ENCODE measurements around the gene CDH5.
"Not testable (repeated sequence)": the region's sequence is repeated elsewhere in the genome, so short reads cannot be mapped to it uniquely, and the experiment has no call there.

Gene CDH5

GRCh38 chr16:66325717-66326376 lies 40.6 kb upstream of the CDH5 start:
- TF ChIP-seq CTCF (IDR thresholded peaks at IDR 0.05; ENCODE audit: low read depth, low read length): no peak
- no peak for DNase-seq (ENCODE audit: low read depth)
- H3K4me3 ChIP-seq (ENCODE audit: low read depth, low read length): no peak overlapping the region

GRCh38 chr16:66326991-66327513 lies 39.4 kb upstream of the CDH5 start:
- no peak overlapping the region for H3K4me3 ChIP-seq (ENCODE audit: low read depth, low read length)
- TF ChIP-seq CTCF (IDR thresholded peaks at IDR 0.05; ENCODE audit: low read depth, low read length) (no peak), MYC (IDR thresholded peaks at IDR 0.05; ENCODE audit: low read depth, low read length) (no peak), POLR2A (IDR thresholded peaks at IDR 0.05; ENCODE audit: extremely low read depth, insufficient read length) (no peak), MAX (IDR thresholded peaks at IDR 0.05; ENCODE audit: low read depth, low read length) (no peak)
- DNase-seq (ENCODE audit: low read depth): no peak

- TF ChIP-seq CTCF (IDR thresholded peaks at IDR 0.05; ENCODE audit: low read depth, low read length) (no peak), POLR2A (IDR thresholded peaks at IDR 0.05; ENCODE audit: extremely low read depth, insufficient read length) (no peak), MYC (IDR thresholded peaks at IDR 0.05; ENCODE audit: low read depth, low read length) (no peak), MAX (IDR thresholded peaks at IDR 0.05; ENCODE audit: low read depth, low read length) (no peak)
- H3K4me3 ChIP-seq (ENCODE audit: low read depth, low read length): no peak overlapping the region
- no peak for DNase-seq (ENCODE audit: low read depth)
These were observed 38.2 kb upstream of the CDH5 start for GRCh38 chr16:66328282-66328681.

- not testable (repeated sequence) for H3K4me3 ChIP-seq (ENCODE audit: low read depth, low read length); DNase-seq (ENCODE audit: low read depth)
These were observed 35.0 kb upstream of the CDH5 start for GRCh38 chr16:66331464-66331863.

- no peak for DNase-seq (ENCODE audit: low read depth)
- no peak for TF ChIP-seq MAX (IDR thresholded peaks at IDR 0.05; ENCODE audit: low read depth, low read length)
- no peak for TF ChIP-seq CTCF (IDR thresholded peaks at IDR 0.05; ENCODE audit: low read depth, low read length)
- no peak for TF ChIP-seq MYC (IDR thresholded peaks at IDR 0.05; ENCODE audit: low read depth, low read length)
- no peak for TF ChIP-seq POLR2A (IDR thresholded peaks at IDR 0.05; ENCODE audit: extremely low read depth, insufficient read length)
These were observed 33.6 kb upstream of the CDH5 start for GRCh38 chr16:66332634-66333610.

GRCh38 chr16:66334853-66335574 lies 31.5 kb upstream of the CDH5 start:
- TF ChIP-seq POLR2A (IDR thresholded peaks at IDR 0.05; ENCODE audit: extremely low read depth, insufficient read length): no peak
- TF ChIP-seq MAX (IDR thresholded peaks at IDR 0.05; ENCODE audit: low read depth, low read length): no peak
- no peak for TF ChIP-seq CTCF (IDR thresholded peaks at IDR 0.05; ENCODE audit: low read depth, low read length)
- TF ChIP-seq MYC (IDR thresholded peaks at IDR 0.05; ENCODE audit: low read depth, low read length): no peak
- no peak for DNase-seq (ENCODE audit: low read depth)
- no peak overlapping the region for H3K4me3 ChIP-seq (ENCODE audit: low read depth, low read length)

More at GRCh38 chr16:66332634-66333610, 33.6 kb upstream of the CDH5 start:
- no peak overlapping the region for H3K4me3 ChIP-seq (ENCODE audit: low read depth, low read length)
